WI38 (cell line): ENCODE measurements around the gene RER1.

ENCODE experiments used
- H3K4me3 ChIP-seq: 2 replicates; pipeline ENCODE4 v1.5.1; 2011; ENCODE audit warnings: low read depth, mild to moderate bottlenecking, control low read depth, low read length
- TF ChIP-seq, protein P1 (sequence below): IDR thresholded peaks from 2 replicates; pipeline ENCODE4 v1.5.1; 2012; ENCODE audit warnings: low read depth, mild to moderate bottlenecking, control low read depth, low read length

The RER1 gene

DNA sequence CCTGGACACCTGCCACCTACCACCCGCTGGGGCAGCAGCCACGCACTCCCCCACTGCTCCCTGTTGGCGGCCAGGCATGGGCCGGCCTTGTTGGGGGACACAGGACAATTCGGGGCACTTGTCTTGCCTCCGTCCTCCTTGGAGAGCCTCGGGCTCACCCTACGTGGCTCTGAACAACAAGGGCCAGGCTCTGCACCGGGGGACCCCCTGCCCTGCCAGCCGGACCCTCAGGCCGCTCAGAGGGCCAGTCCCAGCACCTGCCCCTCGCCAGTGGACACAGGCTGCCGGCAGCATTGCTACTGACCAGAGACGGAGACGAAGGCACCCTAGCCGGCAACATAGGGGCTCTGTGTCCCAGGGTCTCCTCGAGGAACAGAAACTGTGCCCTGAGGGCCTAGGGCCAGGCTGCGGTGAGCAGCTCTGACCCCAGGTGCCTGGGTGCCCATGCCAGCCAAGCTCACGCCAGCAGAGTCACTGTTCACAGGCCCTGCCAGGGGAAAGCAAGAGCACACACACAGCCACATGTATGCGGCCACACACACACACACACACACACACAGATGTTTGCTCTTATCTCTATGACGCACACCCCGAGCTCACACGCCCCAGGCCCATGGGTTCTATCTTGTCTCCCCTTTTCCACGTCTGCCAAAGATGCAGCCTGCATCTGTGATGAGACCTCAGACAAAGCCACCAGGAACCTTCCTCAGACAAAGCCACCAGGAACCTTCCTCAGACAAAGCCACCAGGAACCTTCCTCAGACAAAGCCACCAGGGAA is 46.2 kb upstream of the RER1 start:
- TF ChIP-seq, protein P1, sequence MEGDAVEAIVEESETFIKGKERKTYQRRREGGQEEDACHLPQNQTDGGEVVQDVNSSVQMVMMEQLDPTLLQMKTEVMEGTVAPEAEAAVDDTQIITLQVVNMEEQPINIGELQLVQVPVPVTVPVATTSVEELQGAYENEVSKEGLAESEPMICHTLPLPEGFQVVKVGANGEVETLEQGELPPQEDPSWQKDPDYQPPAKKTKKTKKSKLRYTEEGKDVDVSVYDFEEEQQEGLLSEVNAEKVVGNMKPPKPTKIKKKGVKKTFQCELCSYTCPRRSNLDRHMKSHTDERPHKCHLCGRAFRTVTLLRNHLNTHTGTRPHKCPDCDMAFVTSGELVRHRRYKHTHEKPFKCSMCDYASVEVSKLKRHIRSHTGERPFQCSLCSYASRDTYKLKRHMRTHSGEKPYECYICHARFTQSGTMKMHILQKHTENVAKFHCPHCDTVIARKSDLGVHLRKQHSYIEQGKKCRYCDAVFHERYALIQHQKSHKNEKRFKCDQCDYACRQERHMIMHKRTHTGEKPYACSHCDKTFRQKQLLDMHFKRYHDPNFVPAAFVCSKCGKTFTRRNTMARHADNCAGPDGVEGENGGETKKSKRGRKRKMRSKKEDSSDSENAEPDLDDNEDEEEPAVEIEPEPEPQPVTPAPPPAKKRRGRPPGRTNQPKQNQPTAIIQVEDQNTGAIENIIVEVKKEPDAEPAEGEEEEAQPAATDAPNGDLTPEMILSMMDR = no peak

DNA sequence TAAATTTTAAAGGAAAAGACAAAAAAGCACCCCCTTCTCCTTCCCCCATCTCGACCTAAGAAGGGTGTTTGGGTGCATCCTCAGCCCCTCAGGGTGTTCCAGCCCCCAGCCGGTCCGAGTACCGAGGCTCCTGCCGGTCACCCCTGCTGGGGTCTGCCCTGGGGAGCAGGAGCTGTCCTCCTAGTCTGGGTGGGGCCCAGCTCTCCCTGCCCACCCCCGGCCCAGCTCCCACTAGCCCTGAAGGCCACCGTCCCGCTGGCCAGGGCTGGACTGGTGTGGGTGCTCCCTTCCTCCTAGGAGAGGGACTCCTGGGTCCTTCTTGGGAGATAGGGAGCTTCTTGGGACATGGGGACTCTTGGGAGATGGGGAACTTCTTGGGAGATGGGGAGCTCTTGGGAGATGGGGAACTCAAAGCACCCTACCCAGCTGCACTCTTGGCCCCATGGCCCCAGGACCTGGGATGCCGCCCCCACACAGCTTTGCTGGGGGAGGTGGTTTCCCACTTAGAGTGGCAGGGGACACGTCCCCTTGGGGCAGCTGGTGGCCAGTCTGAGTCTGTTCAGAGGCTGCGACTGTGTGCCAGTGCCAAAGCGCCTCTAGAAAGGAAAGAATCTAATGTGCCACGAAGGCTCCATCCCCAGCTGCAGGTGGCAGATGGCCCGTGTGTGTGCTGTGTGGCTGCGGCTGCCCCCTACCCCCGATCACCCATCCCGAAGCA is 44.8 kb upstream of the RER1 start:
- no peak overlapping the region for H3K4me3 ChIP-seq
- TF ChIP-seq, protein P1 = no peak

More for the DNA sequence above, 46.2 kb upstream of the RER1 start:
- no peak overlapping the region for H3K4me3 ChIP-seq

DNA sequence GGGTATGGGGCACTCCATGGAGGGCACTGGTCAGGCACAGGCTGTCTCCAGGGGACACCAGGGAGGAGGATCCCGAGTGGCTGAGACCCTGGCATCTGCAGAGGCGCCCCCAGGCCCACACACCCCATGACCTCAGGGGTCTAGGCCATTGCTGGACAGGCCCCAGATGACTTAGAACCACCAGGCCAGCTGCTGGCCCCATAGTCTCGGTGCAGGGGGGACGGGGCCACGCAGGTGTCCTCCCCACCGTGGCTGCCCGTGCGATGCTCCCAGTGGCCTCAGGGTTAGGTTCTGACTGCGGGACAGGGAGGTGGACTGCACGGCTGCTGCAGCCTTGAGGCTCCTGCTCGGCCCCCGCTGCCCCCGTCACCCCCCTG is 44.2 kb upstream of the RER1 start:
- TF ChIP-seq, protein P1 = no peak
- no peak overlapping the region for H3K4me3 ChIP-seq

DNA sequence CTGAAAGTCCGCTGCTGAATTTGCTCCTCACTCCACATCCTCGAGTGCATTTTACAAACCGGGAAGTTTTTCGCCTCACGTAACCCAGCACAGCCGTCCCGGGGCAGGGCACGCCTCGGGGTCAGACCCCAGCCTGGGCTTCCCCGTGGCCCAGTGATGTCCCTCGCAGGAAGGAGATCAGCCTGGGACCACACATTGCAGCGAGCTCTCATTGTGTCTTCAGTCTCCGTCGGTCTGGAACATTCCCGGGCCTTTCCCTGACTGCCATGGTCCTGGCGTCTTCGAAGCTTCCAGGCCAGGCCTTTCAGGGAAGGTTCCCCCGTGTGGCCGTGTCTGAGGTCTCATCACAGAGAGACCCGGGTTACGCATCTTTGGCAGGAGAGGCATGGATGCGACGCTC is 43.7 kb upstream of the RER1 start:
- no peak overlapping the region for H3K4me3 ChIP-seq
- TF ChIP-seq, protein P1 = no peak

DNA sequence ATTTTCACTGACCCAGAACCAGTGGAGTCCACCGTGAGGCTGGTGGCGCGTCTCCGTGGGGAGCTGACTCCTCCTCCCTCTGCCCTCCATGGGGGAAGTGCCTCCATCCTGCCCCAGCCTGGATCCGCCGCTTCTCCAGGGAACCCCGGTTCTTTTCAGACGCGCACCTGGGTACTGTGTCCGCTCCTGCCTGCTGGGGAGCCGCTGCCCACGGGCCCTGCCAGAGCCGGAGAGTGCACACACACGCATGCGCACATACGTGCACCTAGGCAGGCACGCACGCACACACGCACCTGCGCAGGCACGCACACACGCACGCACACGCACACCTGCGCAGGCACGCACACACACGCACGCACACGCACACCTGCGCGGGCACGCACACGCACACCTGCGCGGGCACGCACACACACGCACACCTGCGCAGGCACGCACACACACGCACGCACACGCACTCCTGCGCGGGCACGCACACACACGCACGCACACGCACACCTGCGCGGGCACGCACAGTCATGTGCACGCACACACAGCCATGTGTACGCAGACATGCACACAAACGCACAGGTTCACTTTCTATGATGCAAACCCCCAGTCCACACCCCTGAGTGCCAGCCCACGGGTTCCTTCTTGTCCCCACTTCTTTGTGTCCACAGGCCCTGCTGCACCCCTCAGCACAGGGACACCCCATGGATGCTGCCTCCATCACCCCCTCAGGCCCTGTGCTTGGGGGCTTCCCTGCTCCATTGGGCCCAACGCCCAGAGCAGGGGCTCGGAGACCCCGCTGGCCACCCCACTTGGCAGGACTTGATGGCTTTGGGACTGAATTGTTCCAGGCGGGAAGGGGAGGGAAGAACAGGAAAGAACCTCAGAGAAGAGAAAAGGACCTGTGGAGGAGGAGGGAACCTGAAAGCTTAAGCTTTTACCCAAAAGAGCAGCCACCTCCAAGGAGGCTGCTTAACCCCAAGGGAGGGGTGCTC is 43.0 kb upstream of the RER1 start:
- no peak overlapping the region for H3K4me3 ChIP-seq
- TF ChIP-seq, protein P1 = no peak

DNA sequence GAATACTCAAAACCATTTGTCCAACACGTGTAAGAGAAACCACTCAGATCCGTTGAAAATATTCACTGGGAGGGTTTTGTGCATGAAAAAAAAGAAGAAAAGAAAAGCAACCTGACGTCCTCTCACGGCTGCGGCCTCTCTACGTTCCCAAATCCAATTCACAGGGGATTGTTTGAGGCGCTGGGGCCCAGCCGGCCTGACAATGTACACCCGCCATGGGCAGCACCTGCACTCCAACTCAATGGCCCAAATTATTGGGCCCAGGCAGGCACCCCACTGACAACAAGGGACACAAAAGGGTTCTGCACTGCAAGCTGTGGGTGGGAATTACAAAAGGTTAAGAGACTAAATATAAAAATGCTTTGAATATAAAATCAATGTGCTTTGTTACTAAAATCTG is 41.8 kb upstream of the RER1 start:
- H3K4me3 ChIP-seq = no peak overlapping the region
- TF ChIP-seq, protein P1 = no peak
